ENCODE results near the gene MPC1L.
A peak's percentile ranks its signal among the peaks of the same experiment; 100 is the strongest.
"Not testable (repeated sequence)": the region's sequence is repeated elsewhere in the genome, so short reads cannot be mapped to it uniquely, and the experiment has no call there.

Gene MPC1L

DNA sequence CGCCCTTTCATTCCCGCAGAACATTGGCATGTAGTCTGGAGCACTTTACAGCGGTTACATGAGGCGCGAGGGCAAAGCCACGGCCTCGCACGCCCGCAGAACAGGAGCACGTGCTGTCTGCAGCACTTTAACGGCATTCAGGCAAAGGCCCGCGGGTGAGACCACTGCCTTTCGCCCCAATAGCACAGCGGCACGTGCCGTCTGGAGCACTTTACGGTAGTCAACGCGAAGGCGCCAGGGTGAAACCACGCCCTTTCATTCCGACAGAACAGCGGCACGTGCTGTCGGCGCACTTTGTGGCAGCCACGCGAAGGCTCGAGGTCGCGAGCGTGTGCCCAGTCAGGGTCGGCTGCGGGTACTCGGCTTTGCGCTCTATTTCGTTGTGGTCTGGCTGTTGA, at the start of gene MPC1L:
TSS of gene MPC1L (plus strand) at position 290 of the 398 bp plus-strand sequence. CDS start 138 bp downstream, outside the sequence.
- no peak for DNase-seq (ENCODE audit: low read depth)

- no peak for DNase-seq (ENCODE audit: low read depth)
Measured at GRCh38 chrX:40573763-40574162, 49.5 kb upstream of the MPC1L start.

- DNase-seq (ENCODE audit: low read depth), result not testable (repeated sequence)
Measured at GRCh38 chrX:40575411-40575810, 47.8 kb upstream of the MPC1L start.

GRCh38 chrX:40576291-40576690, 46.9 kb upstream of the MPC1L start:
- DNase-seq (ENCODE audit: low read depth), result no peak

DNA sequence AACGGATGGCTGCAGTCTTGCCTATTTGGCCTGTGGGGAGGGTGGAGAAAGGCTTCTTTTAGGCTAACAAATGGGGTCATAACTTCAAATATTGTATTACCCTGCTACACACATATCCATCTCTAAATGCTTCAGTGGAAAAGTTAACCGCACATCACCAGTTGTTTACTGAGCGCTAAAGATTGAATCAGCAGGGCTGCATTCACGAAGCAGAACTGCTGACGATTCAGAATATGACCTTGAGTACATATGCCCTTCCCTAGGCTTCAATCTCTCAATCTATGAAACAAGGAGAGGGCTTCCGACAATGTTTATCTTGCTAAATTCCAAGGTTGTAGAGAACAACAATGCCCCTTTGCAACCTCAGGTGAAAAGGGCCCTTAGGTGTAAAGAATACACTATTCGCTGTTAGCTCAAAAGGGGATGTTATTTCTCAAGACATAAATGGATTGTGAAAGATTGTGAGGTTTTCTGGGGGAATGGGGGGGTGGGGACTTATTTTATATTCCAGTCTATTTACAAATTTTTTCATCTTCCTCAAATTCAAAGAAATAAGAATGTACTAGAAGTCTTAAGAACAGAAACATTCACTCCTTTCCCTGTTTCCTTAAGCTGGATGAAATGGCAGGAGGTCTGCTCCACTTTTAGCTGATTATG, 45.1 kb upstream of the MPC1L start:
- no peak for DNase-seq (ENCODE audit: low read depth)

GRCh38 chrX:40579141-40579540, 44.1 kb upstream of the MPC1L start:
- no peak for DNase-seq (ENCODE audit: low read depth)

DNA sequence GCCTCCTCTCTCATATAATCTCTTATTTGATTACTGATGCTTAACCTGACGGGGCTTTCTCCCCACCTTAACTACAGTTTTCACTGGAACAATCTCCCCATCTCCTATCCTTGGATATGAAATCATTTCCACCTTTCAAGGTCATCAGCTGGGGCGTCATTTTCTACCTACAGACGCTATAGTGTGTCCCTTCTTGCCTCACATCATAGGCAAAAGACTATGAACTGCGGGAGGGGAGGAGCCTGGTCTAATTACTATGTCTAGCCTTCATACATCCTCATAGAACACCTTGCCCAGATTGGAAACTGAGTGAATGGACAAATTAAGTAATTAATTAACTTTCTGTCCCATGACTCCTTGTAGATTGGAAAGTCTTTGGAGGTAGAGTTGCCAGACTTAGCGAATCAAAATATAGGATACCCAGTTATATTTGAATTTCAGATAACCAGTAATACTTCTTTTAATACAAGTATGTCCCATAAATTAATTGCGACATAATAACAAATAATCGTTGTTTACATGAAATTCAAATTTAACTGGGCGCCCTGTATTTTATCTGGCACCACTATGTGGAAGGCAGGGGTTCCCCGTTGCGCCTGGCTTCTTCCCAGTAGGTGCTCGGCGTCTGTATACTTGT, 43.2 kb upstream of the MPC1L start:
- DNase-seq (ENCODE audit: low read depth), result no peak

DNA sequence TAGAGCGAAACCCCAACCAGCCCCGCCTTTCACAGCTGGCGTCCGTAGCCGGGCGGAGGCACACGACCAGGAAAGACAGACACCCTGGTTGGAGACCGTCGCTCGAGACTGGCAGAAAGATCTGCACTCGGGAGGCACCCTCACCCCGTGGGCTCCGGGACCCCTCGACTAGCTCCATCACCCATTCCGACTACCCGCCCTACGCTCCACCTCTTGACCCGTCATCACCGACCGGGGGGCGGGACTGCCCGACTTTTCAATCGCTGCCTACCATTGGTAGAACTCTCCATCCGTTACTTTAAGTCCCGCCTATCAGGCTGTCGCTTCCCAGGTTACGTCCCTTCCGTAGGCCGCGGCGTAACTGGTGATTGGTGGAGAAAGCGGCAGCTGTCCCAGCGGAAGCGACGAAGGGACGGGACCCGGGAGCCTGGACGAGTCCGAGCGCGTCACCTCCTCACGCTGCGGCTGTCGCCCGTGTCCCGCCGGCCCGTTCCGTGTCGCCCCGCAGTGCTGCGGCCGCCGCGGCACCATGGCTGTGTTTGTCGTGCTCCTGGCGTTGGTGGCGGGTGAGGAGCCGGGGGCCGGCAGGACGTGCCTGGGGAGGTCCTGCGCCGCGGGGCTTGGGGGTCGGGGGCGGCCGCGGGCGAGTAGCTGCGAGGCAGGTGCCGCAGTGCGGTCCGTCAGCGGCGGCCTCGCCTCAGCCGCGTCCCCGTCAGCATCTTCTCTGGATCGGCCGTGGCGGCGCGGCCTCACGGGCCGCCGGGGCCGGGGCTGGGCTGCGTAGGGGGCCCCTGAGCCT, 42.5 kb upstream of the MPC1L start, which contains the start of gene ATP6AP2:
TSS of gene ATP6AP2 (plus strand) at position 434 of the 799 bp plus-strand sequence. CDS start at position 530, 96 bp downstream.
- DNase-seq (ENCODE audit: low read depth), result peak; percentile 86

GRCh38 chrX:40581336-40581920, 41.8 kb upstream of the MPC1L start:
- DNase-seq (ENCODE audit: low read depth), result no peak

DNA sequence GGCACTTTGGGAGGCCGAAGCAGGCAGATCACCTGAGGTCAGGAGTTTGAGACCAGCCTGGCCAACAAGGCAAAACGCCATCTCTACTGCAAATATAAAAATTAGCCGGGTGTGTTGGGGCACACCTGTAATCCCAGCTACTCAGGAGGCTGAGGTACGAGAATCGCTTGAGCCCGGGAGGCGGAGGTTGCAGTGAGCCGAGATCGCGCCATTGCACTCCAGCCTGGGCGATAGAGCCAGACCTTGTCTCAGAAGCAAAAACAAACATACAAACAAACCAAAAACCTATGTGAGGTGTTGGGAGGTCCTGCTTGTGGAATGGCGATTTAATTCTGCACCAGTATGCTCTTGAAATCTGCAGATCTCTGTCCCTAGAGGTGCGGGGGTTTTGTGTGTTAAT, 41.0 kb upstream of the MPC1L start:
- DNase-seq (ENCODE audit: low read depth), result not testable (repeated sequence)

GRCh38 chrX:40582811-40583210, 40.4 kb upstream of the MPC1L start:
- no peak for DNase-seq (ENCODE audit: low read depth)

GRCh38 chrX:40587623-40588022, 35.6 kb upstream of the MPC1L start:
- not testable (repeated sequence) for DNase-seq (ENCODE audit: low read depth)

- not testable (repeated sequence) for DNase-seq (ENCODE audit: low read depth)
Measured at GRCh38 chrX:40589616-40590321, 33.5 kb upstream of the MPC1L start.

DNA sequence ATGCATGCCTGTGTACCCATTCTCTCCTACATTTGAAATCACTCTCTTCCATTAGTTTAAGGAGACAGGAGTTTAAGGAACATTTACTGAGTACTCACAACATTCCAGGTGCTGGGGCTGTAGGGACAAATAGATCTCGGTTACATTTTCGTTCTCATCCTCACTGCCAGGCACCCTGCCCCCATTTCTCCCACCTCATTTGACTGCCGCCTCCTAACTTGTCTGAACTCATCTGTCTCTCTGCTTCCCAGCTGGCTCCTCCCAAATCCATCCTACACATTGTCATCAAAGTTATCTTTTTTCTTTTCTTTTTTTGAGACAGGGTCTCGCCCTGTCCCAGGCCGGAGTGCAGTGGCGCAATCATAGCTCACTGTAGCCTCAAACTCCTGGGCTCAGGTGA, 19.8 kb upstream of the MPC1L start:
- no peak for DNase-seq (ENCODE audit: low read depth)

DNA sequence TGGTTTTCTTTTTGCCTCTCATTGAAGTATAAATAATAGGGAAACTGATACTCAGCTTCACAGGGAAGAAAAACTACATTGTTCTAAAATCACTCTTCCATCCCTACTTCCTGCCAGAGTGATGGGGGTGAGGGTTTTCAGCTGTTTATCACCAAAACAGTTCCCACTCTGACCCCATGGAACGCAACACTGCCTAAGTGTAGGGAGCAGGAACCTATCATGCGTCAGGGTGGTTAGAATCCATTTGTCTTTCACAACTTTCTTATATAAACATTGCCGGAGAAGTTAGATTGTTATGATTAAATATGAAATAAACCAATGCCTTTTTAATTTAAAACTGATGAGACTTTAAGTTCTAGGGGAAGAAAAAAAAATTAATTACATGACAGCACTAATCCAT, 15.8 kb upstream of the MPC1L start:
- DNase-seq (ENCODE audit: low read depth), result no peak

GRCh38 chrX:40612511-40612910, 10.7 kb upstream of the MPC1L start:
- no peak for DNase-seq (ENCODE audit: low read depth)

- DNase-seq (ENCODE audit: low read depth), result no peak
Measured at GRCh38 chrX:40615976-40616375, 7.3 kb upstream of the MPC1L start.

DNA sequence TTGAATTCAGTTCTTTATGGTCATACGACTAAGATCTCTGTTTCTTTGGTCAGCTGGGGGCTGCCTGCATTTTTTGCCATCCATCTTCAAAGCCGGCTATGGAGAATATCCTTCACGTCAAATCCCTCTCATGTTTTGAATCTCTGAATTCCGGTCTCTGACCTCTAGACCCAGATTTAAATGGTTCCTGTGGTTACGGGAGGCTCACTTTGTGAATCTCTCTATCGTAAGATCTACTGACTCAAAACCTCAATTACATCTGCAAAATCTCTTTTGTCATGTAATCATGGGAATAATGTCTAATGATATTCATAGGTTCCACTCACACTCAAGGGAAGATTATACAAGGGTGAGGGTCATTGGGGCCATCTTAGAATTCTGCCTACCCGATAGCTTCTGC, 5.7 kb upstream of the MPC1L start:
- DNase-seq (ENCODE audit: low read depth), result no peak

DNA sequence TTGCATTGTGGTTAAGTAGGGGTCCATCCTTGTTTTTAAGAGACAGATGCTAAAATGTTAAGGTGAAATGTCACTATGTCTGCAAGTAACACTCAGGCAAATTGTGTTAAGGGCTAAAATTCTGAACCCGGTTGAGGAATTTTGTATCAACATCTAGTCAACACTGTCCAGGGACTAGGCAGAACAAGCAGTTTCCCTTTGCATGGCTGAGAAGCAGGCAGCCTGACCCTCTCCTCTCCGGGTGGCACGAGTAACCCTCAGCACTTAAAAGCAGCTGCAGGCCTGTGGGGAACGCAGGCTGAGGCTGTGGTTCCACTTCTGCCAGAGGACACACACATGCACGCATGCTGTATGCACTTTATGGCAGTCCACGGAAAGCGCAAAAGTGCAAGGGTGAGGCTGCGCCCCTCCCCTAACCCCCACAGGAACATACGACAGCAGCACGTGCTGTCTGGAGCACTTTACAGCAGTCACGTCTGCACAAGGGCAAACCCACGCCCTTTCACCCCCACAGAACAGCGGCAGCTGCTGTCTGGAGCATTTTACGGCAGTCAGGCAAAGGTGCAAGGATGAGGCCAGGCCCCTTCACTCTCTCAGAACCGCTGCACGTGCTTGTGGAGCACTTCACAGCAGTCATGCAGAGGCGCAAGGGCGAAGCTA, 619 bp upstream of the MPC1L start:
- DNase-seq (ENCODE audit: low read depth), result no peak

GRCh38 chrX:40623665-40624064, 437 bp downstream of the MPC1L start:
- no peak for DNase-seq (ENCODE audit: low read depth)

- no peak for DNase-seq (ENCODE audit: low read depth)
Measured at GRCh38 chrX:40625294-40625693, 2.1 kb downstream of the MPC1L start.
